K562 (cell line): ENCODE measurements around the gene MBOAT1. TPM values are rescaled to one million over a fixed set of nuclear protein-coding genes. Genes with fewer than 3 reads are reported as not detected.

ENCODE experiments used
- ATAC-seq: fragments of 200-7000 bp; cut with Tn5 transposase; 3 replicates; pipeline ENCODE4 v1.9.1; 2020; ENCODE audit warnings: moderate library complexity
- BruUV-seq: library from RNA; stranded (reverse); fragments of 400-500 nt; replicated peaks from 2 replicates; lab custom pipeline; 2021; lab: Mats Ljungman, UMichigan
- CTCF ChIA-PET: fragments of 300-600 bp; formaldehyde crosslinking; extraction: SDS; loops from one replicate; lab custom pipeline; 2021; ENCODE audit warnings: low intra/inter-chr PET ratio; lab: Yijun Ruan, JAX
- POLR2A ChIA-PET: fragments of 300-600, 350-650 bp; sonication (Branson Sonifier 250); formaldehyde crosslinking; extraction: SDS; loops from one replicate; lab custom pipeline; 2021; ENCODE audit warnings: antibody characterized with exemption, inconsistent platforms; lab: Yijun Ruan, JAX
- DNase-seq, 4 experiments: peaks; one replicate each; pipeline versions ENCODE4 v3.0.0 to v3.0.0-alpha.2; 2011 to 2018; ENCODE audit warnings: low spot score in 3 of 4, mixed read lengths in 3 of 4; ENCODE audit errors: extremely low read depth in 1 of 4
- FAIRE-seq: peaks from 2 replicates; lab custom pipeline; 2011; peaks lifted over from hg19 to GRCh38; lab: Jason Lieb, UNC
- H2AFZ ChIP-seq: 2 replicates; pipeline ENCODE4 v1.6.0; 2011; ENCODE audit warnings: low read depth, low read length, control low read depth, inconsistent platforms
- H3K27ac ChIP-seq: fragments of 200-600 bp; 3 replicates; pipeline ENCODE4 v1.8.0; 2011; ENCODE audit warnings: low read depth, mild to moderate bottlenecking, control low read depth, inconsistent platforms, low read length, moderate library complexity, mixed read lengths; ENCODE audit errors: extremely low read depth
- H3K27me3 ChIP-seq, 2 experiments: fragments of 300-600 bp in 1 of 2; 2 replicates in 1 of 2; 3 replicates in 1 of 2; pipeline versions ENCODE4 v1.6.0 to v1.8.0; 2011; ENCODE audit warnings: inconsistent platforms in 2 of 2, low read length in 2 of 2, mild to moderate bottlenecking in 1 of 2, mixed read lengths in 1 of 2, moderate library complexity in 1 of 2; ENCODE audit not compliant: control insufficient read depth in 2 of 2, insufficient read depth in 2 of 2
- H3K36me3 ChIP-seq: fragments of 300-600 bp; 3 replicates; pipeline ENCODE4 v1.8.0; 2011; ENCODE audit warnings: mild to moderate bottlenecking, low read length, inconsistent platforms; ENCODE audit not compliant: control insufficient read depth, insufficient read depth
- H3K4me1 ChIP-seq, 2 experiments: fragments of 200-600 bp in 1 of 2; replicated peaks in 1 of 2; 2 replicates in 1 of 2; 3 replicates in 1 of 2; pipeline versions ENCODE4 v1.5.1 to v1.8.0; 2011; ENCODE audit warnings: inconsistent platforms in 2 of 2, low read length in 2 of 2, mild to moderate bottlenecking in 1 of 2, mixed read lengths in 1 of 2, moderate library complexity in 1 of 2; ENCODE audit not compliant: control insufficient read depth in 2 of 2, insufficient read depth in 2 of 2
- H3K4me2 ChIP-seq: 2 replicates; pipeline ENCODE4 v1.6.1; 2011; ENCODE audit warnings: low read length, control low read depth, inconsistent platforms, mixed read lengths; ENCODE audit not compliant: insufficient read depth
- H3K4me3 ChIP-seq: fragments of 200-600 bp; sonication (generic), shearing (Covaris generic); 2 replicates; pipeline ENCODE4 v1.5.1; 2016; ENCODE audit warnings: control low read depth, inconsistent platforms
- H3K79me2 ChIP-seq: fragments of 200-600 bp; 3 replicates; pipeline ENCODE4 v1.8.0; 2011; ENCODE audit warnings: low read length, inconsistent platforms; ENCODE audit not compliant: control insufficient read depth, insufficient read depth
- H3K9ac ChIP-seq, 2 experiments: 2 replicates each; pipeline versions ENCODE4 v1.6.0 to v1.6.1; 2011; ENCODE audit warnings: low read depth in 2 of 2, low read length in 2 of 2, control low read depth in 1 of 2, inconsistent platforms in 1 of 2, mild to moderate bottlenecking in 1 of 2, mixed read lengths in 1 of 2; ENCODE audit not compliant: insufficient read depth in 1 of 2
- H3K9me1 ChIP-seq: one replicate; pipeline ENCODE4 v1.6.0; 2011; ENCODE audit warnings: inconsistent platforms, mild to moderate bottlenecking, low read length, moderate library complexity; ENCODE audit not compliant: control insufficient read depth, insufficient read depth
- H3K9me3 ChIP-seq: replicated peaks from 2 replicates; pipeline ENCODE4 v1.5.1; 2011; ENCODE audit warnings: low read depth, low read length, inconsistent platforms; ENCODE audit not compliant: control insufficient read depth, insufficient read depth
- H4K20me1 ChIP-seq: replicated peaks from 2 replicates; pipeline ENCODE4 v1.6.1; 2011; ENCODE audit warnings: low read length, inconsistent platforms, mixed read lengths; ENCODE audit not compliant: control insufficient read depth, insufficient read depth
- CHD1 ChIP-seq: fragments of 200-600 bp; sonication (generic); IDR thresholded peaks from one replicate; pipeline ENCODE4 v1.6.1; 2012; ENCODE audit warnings: mild to moderate bottlenecking, moderate library complexity, low read length, inconsistent platforms
- FOXA3 ChIP-seq, 2 experiments: fragments of 450-650 bp in 1 of 2; sonication (generic) in 1 of 2; formaldehyde crosslinking; IDR thresholded peaks in 1 of 2; conservative IDR thresholded peaks in 1 of 2; 2 replicates each; pipeline versions ENCODE4 v1.4.0 to v1.8.0; 2020 to 2022; ENCODE audit warnings: mild to moderate bottlenecking in 2 of 2, missing genetic modification reagents in 1 of 2
- HNRNPUL1 ChIP-seq: fragments of 200-400 bp; formaldehyde crosslinking; IDR thresholded peaks from 2 replicates; pipeline ENCODE4 v1.6.1; 2017; ENCODE audit warnings: low read length
- MAX ChIP-seq: sonication (generic); formaldehyde crosslinking; IDR thresholded peaks from 2 replicates; pipeline ENCODE4 v1.9.0; 2022; ENCODE audit warnings: mild to moderate bottlenecking, missing genetic modification reagents
- OTX1 ChIP-seq: fragments of 450-650 bp; formaldehyde crosslinking; IDR thresholded peaks from 2 replicates; pipeline ENCODE4 v1.4.0; 2022; ENCODE audit warnings: mild to moderate bottlenecking
- RBM22 ChIP-seq: fragments of 200-400 bp; formaldehyde crosslinking; IDR thresholded peaks from 2 replicates; pipeline ENCODE4 v1.6.1; 2018; ENCODE audit warnings: low read length, low read depth; ENCODE audit not compliant: poor library complexity, severe bottlenecking
- RBM39 ChIP-seq: fragments of 200-400 bp; formaldehyde crosslinking; optimal IDR thresholded peaks from 2 replicates; pipeline ENCODE3; 2018; ENCODE audit warnings: low read depth, low read length
- ZBTB7A ChIP-seq: IDR thresholded peaks from 2 replicates; pipeline ENCODE4 v1.6.1; 2011; ENCODE audit warnings: low read depth, mild to moderate bottlenecking, low read length, moderate library complexity, borderline replicate concordance; ENCODE audit not compliant: control insufficient read depth
- ZNF12 ChIP-seq: sonication (generic); formaldehyde crosslinking; IDR thresholded peaks from 2 replicates; pipeline ENCODE4 v1.4.0; 2020; ENCODE audit warnings: mild to moderate bottlenecking, missing genetic modification reagents
- ZNF431 ChIP-seq: sonication (generic); formaldehyde crosslinking; IDR thresholded peaks from 2 replicates; pipeline ENCODE4 v1.8.0; 2022; ENCODE audit warnings: mild to moderate bottlenecking, missing genetic modification reagents
- ZNF740 ChIP-seq, 3 experiments: fragments of 200-800 bp in 1 of 3; sonication (Bioruptor generic) in 1 of 3; sonication (generic) in 1 of 3; formaldehyde crosslinking in 1 of 3; IDR thresholded peaks; 2 replicates each; pipeline versions ENCODE4 v1.6.1 to v1.8.0; 2016 to 2022; ENCODE audit warnings: mild to moderate bottlenecking in 2 of 3, missing compliant biosample characterization in 2 of 3, missing genetic modification characterization in 2 of 3, missing genetic modification reagents in 1 of 3
- WGBS: fragments of 100-300 bp; shearing (Covaris generic); methylation state at CpG from one replicate; pipeline ENCODE4 v1.1.6; 2016; ENCODE audit warnings: low coverage, mixed read lengths; ENCODE audit not compliant: insufficient coverage; ENCODE audit errors: missing lambda C conversion rate; 5-methylcytosine and 5-hydroxymethylcytosine counted together
- in situ Hi-C: fragments of 300-500 bp; cut with MboI; formaldehyde crosslinking; loops from 4 replicates; pipeline ENCODE4 v1.15.0; 2018; ENCODE audit warnings: inconsistent platforms, mixed read lengths
- intact Hi-C: fragments of 100-400 bp; cut with micrococcal nuclease; formaldehyde crosslinking; loops from 2 replicates; pipeline ENCODE4 v1.14.2; 2022
- polyA plus RNA-seq, 8 experiments: library from polyadenylated mRNA; depleted of rRNA in 4 of 8; stranded (reverse) in 5 of 8; unstranded in 3 of 8; fragments of >200 nt; fragmentation: Nextera tagmentation in 2 of 8; fragmentation: Illumina TruSeq in 1 of 8; extraction: Ambion mirVana in 2 of 8; extraction: Trizol in 1 of 8; gene quantifications; 2 replicates each; pipeline versions ENCODE4 v1.2.1 to v1.2.3, GENCODE V29; 2011 to 2014; ENCODE audit warnings: inconsistent platforms in 1 of 8, missing spikeins in 1 of 8
- total RNA-seq, 7 experiments: library from RNA; depleted of rRNA in 6 of 7; stranded (reverse); fragments of >200 nt in 6 of 7; fragmentation: Illumina TruSeq in 2 of 7; extraction: Trizol in 2 of 7; gene quantifications; 2 replicates each; pipeline versions ENCODE4 v1.2.1 to v1.2.3, GENCODE V29; 2011 to 2021; ENCODE audit warnings: low replicate concordance in 1 of 7

The MBOAT1 gene
- total and polyA plus RNA-seq, 9 of the 15 experiments (the other 6 are each of a cell fraction or from before 2014, with no cell fraction given), result 0.13 to 16.5 (median 10.3) TPM

DNA sequence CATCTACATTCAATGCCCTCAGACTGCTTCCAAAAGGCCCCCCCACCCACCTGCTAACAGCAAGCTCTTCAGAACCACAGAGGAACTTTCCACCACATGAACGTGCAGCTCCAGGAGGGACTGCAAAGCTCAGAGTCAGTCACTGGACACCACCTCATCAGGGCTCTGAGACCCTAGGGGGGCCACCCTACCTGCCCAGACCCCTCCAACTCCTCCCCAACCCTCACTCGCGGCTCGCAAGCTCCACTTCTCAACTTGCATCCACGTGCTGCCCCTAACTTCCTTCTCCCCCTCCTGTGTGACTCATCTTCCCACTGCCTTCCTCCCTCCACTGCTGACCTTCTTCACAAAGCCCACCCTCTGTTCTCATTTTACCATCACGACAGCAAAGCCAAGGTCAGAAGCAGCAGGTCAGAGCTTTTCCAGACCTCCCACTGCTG is 6.5 kb downstream of the MBOAT1 start:
- no peaks in the 10 kb centered on the region for H3K36me3 ChIP-seq
- H3K9me3 ChIP-seq, result no peaks in the 10 kb centered on the region
- CTCF ChIA-PET, result no interaction called here
- peak; percentile 2; the same call in 1 of the 3 replicates for ATAC-seq
- H4K20me1 ChIP-seq, result no peaks in the 10 kb centered on the region
- peak overlapping the region in 1 of 2 experiments; percentile 61; a peak in 2 of 4 replicates for H3K9ac ChIP-seq
- peaks cover 20 to 62% of the 10 kb centered on the region in 2 experiments for H3K4me1 ChIP-seq
- H3K27ac ChIP-seq, result peak overlapping the region; percentile 28; the same call in 1 of the 3 replicates
- H3K79me2 ChIP-seq, result peaks cover 45% of the 10 kb centered on the region
- peak overlapping the region; percentile 48 for H2AFZ ChIP-seq
- intact Hi-C loops (no loop called here), in situ Hi-C loops (no loop called here)
- BruUV-seq, result no TSS peak
- peak in 1 of 4 experiments; percentile 41 for DNase-seq
- H3K27me3 ChIP-seq, result no peaks in the 10 kb centered on the region
- peak overlapping the region; percentile 36; the same call in 1 of the 2 replicates for H3K4me2 ChIP-seq
- no peaks in the 10 kb centered on the region for H3K9me1 ChIP-seq
- no peak overlapping the region for H3K4me3 ChIP-seq
- no peak for FAIRE-seq
- 19% methylated on average over 6 of the region's 6 CpGs for whole genome bisulfite sequencing
- POLR2A ChIA-PET, result interaction anchor here (0.5 kb wide), 1 partner anchor 1600 kb away, joined by 3 read pairs; no protein-coding TSS in a partner anchor
- TF ChIP-seq ZNF431, result no peak
- peak; percentile 58 for TF ChIP-seq ZBTB7A
- no peak for TF ChIP-seq RBM39
- TF ChIP-seq MAX, result peak; percentile 85
- TF ChIP-seq CHD1, result no peak
- peak; percentile 89 for TF ChIP-seq ZNF740 (CRISPR knock-in tag; IDR thresholded peaks at IDR 0.05)
- TF ChIP-seq ZNF740 (tag; IDR thresholded peaks at IDR 0.05), result no peak
- no peak for TF ChIP-seq RBM22
- no peak for TF ChIP-seq FOXA3 (CRISPR knock-in tag; conservative IDR thresholded peaks at IDR 0.05 in 1 of 2, IDR thresholded peaks at IDR 0.05 in 1 of 2)
- no peak for TF ChIP-seq HNRNPUL1
- 0 out of 2 replicates have a peak, but pooled peaks have one; percentile 67 for TF ChIP-seq OTX1 (CRISPR knock-in tag)
- 0 out of 2 replicates have a peak, but pooled peaks have one; percentile 45 for TF ChIP-seq ZNF12 (CRISPR knock-in tag)
